Measurements from ENCODE around the gene CDCA3. TPM values are rescaled to one million over a fixed set of nuclear protein-coding genes. Genes with fewer than 3 reads are reported as not detected.

The CDCA3 gene
- total and polyA plus RNA-seq, 2 of the 13 experiments (the other 11 are each of a cell fraction or from before 2014, with no cell fraction given): 32.7 to 56.5 TPM

GRCh38 chr12:6850796-6851152 lies 312 bp downstream of the CDCA3 start (continued):
- TF ChIP-seq PRMT3 (CRISPR knock-in tag; IDR thresholded peaks at IDR 0.05; ENCODE audit: borderline replicate concordance, low read depth): no peak
- TF ChIP-seq ZNF468 (CRISPR knock-in tag; IDR thresholded peaks at IDR 0.05): no peak
- TF ChIP-seq, protein P1, sequence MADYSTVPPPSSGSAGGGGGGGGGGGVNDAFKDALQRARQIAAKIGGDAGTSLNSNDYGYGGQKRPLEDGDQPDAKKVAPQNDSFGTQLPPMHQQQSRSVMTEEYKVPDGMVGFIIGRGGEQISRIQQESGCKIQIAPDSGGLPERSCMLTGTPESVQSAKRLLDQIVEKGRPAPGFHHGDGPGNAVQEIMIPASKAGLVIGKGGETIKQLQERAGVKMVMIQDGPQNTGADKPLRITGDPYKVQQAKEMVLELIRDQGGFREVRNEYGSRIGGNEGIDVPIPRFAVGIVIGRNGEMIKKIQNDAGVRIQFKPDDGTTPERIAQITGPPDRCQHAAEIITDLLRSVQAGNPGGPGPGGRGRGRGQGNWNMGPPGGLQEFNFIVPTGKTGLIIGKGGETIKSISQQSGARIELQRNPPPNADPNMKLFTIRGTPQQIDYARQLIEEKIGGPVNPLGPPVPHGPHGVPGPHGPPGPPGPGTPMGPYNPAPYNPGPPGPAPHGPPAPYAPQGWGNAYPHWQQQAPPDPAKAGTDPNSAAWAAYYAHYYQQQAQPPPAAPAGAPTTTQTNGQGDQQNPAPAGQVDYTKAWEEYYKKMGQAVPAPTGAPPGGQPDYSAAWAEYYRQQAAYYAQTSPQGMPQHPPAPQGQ (CRISPR knock-in tag; IDR thresholded peaks at IDR 0.05; ENCODE audit: borderline replicate concordance): no peak
- TF ChIP-seq, protein P2, sequence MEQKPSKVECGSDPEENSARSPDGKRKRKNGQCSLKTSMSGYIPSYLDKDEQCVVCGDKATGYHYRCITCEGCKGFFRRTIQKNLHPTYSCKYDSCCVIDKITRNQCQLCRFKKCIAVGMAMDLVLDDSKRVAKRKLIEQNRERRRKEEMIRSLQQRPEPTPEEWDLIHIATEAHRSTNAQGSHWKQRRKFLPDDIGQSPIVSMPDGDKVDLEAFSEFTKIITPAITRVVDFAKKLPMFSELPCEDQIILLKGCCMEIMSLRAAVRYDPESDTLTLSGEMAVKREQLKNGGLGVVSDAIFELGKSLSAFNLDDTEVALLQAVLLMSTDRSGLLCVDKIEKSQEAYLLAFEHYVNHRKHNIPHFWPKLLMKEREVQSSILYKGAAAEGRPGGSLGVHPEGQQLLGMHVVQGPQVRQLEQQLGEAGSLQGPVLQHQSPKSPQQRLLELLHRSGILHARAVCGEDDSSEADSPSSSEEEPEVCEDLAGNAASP (CRISPR knock-in tag; IDR thresholded peaks at IDR 0.05; ENCODE audit: borderline replicate concordance): no peak
- no peak for TF ChIP-seq ZSCAN20 (CRISPR knock-in tag; IDR thresholded peaks at IDR 0.05; ENCODE audit: borderline replicate concordance)
- TF ChIP-seq MLXIP (CRISPR knock-in tag; IDR thresholded peaks at IDR 0.05; ENCODE audit: borderline replicate concordance): no peak
- no peak for TF ChIP-seq ZNF652 (CRISPR knock-in tag; IDR thresholded peaks at IDR 0.05; ENCODE audit: borderline replicate concordance, low read depth)
- TF ChIP-seq ZEB1 (IDR thresholded peaks at IDR 0.05; ENCODE audit: insufficient replicate concordance, low read depth): peak; percentile 30
- TF ChIP-seq DNMT1 (CRISPR knock-in tag; IDR thresholded peaks at IDR 0.05): no peak
- TF ChIP-seq, protein P3, sequence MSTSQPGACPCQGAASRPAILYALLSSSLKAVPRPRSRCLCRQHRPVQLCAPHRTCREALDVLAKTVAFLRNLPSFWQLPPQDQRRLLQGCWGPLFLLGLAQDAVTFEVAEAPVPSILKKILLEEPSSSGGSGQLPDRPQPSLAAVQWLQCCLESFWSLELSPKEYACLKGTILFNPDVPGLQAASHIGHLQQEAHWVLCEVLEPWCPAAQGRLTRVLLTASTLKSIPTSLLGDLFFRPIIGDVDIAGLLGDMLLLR (CRISPR knock-in tag; IDR thresholded peaks at IDR 0.05): peak; percentile 66; the same call in 1 of the 2 replicates
- TF ChIP-seq ZNF883 (CRISPR knock-in tag; IDR thresholded peaks at IDR 0.05; ENCODE audit: not compliant biosample characterization): peak; percentile 18
- TF ChIP-seq, protein P4, sequence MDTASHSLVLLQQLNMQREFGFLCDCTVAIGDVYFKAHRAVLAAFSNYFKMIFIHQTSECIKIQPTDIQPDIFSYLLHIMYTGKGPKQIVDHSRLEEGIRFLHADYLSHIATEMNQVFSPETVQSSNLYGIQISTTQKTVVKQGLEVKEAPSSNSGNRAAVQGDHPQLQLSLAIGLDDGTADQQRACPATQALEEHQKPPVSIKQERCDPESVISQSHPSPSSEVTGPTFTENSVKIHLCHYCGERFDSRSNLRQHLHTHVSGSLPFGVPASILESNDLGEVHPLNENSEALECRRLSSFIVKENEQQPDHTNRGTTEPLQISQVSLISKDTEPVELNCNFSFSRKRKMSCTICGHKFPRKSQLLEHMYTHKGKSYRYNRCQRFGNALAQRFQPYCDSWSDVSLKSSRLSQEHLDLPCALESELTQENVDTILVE (CRISPR knock-in tag; IDR thresholded peaks at IDR 0.05): 0 out of 2 replicates have a peak, but pooled peaks have one; percentile 20
- no peak for TF ChIP-seq SMAD9 (CRISPR knock-in tag; IDR thresholded peaks at IDR 0.05)
- no peak for TF ChIP-seq ZNF337 (CRISPR knock-in tag; IDR thresholded peaks at IDR 0.05; ENCODE audit: borderline replicate concordance, low read depth)
- TF ChIP-seq MLX (CRISPR knock-in tag; IDR thresholded peaks at IDR 0.05): no peak

Measured in HepG2 (cell line).